ENCODE measurements around the gene ATP8B4.

ATP8B4 gene

DNA sequence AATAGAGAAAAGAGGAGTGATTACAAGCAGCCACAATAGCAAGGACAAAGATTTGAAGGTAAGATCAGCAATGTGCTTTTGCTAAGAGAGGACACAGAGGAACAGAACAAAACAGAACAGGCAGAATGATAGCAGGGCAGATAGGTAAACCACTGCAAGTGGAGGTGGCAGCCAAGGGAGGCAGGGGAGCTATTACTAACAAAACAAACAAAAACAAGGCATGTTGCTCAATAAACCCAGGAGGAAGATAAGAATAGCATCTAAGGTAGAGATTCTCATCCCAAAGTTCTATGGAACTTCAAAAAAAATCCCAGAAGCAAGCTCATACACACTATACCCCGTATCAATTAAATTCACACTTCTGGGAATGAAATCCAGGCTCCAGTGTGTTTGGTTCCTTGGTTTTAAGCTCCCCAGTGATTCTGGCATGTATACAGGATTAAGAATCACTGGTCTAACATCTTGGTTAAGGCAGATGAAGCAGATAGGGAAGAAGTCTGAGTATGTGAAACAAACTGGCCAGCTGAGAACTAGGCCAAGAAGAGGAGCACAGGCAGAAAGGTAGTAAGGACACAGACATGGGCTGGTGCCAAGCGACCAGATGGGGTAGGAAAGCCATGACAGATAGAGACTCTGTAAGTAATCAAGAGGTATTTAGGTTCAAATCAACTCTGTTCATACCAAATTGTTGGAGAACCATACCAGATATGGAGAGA, 309.0 kb downstream of the ATP8B4 start:
- DNase-seq (ENCODE audit: low spot score) = no peak

DNA sequence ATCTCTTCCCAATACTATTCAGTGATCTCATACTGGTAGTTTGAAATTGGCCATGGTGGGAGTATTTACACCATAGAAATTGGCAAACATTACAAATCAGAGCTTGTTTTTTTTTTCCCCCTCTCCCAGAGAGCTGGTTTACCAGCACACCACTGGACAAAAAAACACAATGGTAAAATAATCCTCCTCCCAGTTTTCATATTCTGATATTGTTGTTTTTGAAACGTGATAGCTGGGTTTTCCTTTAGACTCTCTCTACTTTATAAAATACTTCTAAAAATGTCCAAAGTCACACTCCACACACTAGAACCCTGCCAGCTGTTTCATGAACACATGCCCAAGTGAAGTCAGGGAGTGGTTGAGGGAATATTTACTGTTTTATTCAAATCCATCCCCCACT, 310.7 kb downstream of the ATP8B4 start:
- no peak for DNase-seq (ENCODE audit: low spot score)
